GM18505 (cell line): Measurements from ENCODE around the gene LAMC2.
"Not testable (repeated sequence)": the region's sequence is repeated elsewhere in the genome, so short reads cannot be mapped to it uniquely, and the experiment has no call there.

Experiments used
- ATAC-seq: cut with Tn5 transposase; IDR thresholded peaks from one replicate; pipeline ENCODE4 v1.9.1; 2021; ENCODE audit not compliant: unreplicated experiment
- POLR2A ChIP-seq: IDR thresholded peaks from 4 replicates; pipeline ENCODE4 v1.6.1; 2011; ENCODE audit warnings: borderline replicate concordance; ENCODE audit not compliant: insufficient read depth, insufficient read length; ENCODE audit errors: extremely low read depth

Gene LAMC2

DNA sequence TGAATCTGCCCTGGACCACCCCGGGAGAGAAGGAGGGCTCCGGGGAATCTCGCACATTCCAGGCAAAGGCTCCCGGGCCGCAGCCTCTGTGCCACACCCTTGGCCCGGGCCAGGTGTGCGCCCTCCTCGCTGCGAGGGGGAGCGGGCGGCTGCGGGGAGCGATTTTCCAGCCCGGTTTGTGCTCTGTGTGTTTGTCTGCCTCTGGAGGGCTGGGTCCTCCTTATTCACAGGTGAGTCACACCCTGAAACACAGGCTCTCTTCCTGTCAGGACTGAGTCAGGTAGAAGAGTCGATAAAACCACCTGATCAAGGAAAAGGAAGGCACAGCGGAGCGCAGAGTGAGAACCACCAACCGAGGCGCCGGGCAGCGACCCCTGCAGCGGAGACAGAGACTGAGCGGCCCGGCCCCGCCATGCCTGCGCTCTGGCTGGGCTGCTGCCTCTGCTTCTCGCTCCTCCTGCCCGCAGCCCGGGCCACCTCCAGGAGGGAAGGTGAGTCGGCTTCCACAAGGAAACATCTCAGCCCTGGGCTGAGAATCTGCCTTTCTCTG is at the start of gene LAMC2:
TSS of gene LAMC2 (plus strand) at position 324 of the 550 bp plus-strand sequence. CDS start at position 413, 89 bp downstream.
- no peak for ATAC-seq
- no peak for TF ChIP-seq POLR2A

DNA sequence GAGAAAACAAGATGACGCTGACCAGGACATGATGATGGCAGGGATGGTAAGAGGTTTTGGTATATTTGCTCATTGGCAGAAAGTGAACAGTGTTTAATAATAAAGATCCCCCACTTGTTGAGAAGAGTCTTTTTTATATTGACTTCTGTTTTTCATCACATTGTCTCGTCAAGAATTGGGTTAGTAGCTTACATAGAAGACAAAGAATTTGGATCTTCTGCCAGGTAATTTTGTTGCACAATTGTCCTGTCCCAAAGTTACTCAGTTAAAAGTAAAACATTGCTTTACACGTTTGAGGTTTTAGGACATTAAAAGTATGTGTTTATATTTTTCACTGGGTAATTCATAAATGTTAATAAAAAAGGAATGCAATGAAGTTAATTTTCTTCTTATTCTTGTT is 48.3 kb upstream of the LAMC2 start:
- no peak for ATAC-seq
- no peak for TF ChIP-seq POLR2A

DNA sequence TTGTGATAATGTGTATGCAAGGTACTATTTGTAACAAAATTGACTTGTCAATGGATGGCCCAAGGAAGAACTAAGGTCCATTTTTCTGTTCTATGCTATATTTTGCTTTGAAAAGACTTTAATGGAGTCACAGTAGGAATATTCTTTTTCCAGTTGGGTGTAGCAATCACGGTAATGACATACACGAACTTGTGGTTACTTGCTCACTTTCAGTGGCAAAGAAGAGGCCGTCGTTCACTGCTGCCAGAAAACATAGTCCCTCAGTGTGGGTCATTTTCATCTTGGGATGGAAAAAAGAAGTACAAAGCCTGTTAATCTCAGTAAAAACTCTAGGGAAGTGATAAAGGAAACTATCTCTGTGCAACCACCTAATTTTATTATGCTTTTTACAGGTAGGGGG is 47.8 kb upstream of the LAMC2 start:
- TF ChIP-seq POLR2A: no peak

DNA sequence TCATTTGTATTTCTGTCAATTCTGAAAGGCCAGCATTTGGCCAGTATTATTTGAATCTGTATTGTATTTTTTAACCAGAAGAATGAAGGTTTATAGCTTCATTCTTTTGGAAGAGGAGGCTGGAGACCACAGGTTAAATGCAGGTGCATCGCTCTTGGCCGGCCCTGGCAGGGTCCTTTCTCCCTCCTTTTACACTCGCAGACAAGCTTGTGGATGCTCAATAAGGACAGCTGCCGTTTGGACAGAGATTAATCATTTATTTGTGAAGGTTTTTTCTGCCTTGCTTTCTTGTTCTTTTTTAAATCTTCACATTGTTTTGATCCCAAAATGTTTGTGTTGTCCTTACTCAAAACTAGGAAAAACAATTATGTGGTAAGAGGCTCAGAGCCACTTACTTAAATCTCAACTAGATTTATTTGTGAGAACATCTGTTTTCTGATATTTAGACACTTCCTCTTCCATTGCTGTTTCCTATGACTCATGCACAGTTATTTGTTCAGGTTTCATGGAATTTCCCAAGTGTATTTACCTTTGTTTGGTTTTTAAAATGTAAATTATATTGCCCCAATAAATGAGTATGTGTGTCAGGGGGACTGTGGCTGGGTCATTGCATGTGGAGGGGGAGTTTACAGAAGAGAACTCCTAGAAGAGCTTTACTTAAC is 46.7 kb upstream of the LAMC2 start:
- TF ChIP-seq POLR2A: no peak
- no peak for ATAC-seq

More for the DNA sequence above, 47.8 kb upstream of the LAMC2 start:
- ATAC-seq: no peak

DNA sequence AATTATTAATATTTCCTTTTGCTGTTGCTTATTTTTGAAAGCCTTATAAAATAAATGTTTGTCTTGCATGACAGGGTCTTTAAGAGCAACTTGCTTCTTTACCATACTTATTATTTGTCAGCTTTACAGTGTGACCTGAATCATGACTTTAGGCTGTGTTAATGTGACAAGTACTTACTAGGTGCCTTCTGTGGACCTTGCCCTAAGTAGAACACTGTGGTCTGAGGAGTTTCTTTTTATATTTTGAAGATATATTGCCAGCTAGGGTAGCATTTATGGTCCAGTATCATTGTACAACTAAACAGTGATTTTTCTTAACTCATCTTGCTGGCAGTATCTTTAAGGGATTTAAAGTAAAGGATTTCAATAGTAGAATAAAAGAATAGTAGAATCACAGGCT is 45.4 kb upstream of the LAMC2 start:
- ATAC-seq: no peak
- TF ChIP-seq POLR2A: no peak

DNA sequence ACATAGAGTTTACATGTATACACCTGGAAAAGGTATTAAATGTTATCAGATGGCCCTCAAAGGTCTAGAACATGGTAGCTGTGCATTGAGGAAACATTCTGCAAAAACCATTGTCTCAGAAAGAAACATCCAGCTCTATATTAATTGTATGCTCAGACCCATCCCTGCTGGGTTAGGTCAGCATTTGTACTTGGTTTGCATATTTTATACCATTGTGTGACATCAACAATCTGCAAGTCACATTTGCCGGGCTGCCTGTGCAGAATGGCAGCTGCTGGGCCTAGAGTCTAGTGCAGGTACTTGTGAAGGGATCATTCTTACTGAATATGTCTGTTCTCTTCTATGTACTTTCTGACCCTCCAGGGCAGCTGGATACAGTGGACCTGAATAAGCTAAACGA is 43.9 kb upstream of the LAMC2 start:
- no peak for TF ChIP-seq POLR2A
- ATAC-seq: no peak

DNA sequence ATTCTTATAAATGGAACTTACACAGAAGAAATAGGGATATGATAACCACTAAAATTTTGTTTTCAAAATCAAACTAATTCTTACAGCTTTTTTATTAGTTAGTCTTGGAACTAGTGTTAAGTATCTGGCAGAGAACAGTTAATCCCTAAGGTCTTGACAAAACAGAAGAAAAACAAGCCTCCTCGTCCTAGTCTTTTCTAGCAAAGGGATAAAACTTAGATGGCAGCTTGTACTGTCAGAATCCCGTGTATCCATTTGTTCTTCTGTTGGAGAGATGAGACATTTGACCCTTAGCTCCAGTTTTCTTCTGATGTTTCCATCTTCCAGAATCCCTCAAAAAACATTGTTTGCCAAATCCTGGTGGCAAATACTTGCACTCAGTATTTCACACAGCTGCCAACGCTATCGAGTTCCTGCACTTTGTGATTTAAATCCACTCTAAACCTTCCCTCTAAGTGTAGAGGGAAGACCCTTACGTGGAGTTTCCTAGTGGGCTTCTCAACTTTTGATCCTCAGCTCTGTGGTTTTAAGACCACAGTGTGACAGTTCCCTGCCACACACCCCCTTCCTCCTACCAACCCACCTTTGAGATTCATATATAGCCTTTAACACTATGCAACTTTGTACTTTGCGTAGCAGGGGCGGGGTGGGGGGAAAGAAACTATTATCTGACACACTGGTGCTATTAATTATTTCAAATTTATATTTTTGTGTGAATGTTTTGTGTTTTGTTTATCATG is 42.3 kb upstream of the LAMC2 start:
- no peak for ATAC-seq
- TF ChIP-seq POLR2A: no peak

DNA sequence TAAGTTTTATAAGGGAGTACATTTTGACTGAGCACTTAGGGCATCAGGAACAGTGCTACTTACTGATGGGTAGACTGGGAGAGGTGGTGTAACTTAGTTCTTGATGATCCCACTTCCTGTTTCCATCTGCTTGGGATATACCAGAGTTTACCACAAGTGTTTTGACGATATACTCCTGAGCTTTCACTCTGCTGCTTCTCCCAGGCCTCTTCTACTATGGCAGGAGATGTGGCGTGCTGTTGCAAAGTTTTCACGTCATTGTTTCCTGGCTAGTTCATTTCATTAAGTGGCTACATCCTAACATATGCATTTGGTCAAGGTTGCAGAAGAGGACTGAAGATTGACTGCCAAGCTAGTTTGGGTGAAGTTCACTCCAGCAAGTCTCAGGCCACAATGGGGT is 41.3 kb upstream of the LAMC2 start:
- no peak for TF ChIP-seq POLR2A

DNA sequence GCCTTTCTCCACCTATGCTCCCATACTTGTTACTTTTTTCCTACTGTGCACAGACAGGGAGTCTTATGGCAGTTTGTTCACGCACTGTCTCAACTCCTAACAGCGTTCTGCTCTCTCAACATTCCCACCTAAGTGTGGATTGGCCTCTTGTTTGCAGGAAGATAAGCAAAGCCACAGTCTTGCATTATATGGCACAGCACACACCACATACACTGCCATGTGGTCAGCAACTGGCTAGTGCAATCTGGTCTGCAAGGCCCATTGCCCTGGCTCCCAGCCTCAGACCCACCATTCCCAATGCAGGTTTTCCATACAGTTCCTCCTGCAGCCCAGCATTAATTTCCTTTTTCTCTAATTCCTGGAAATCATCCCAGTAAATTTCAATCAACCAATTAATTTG is 38.3 kb upstream of the LAMC2 start:
- ATAC-seq: no peak
- TF ChIP-seq POLR2A: no peak

More for the DNA sequence above, 41.3 kb upstream of the LAMC2 start:
- ATAC-seq: no peak

DNA sequence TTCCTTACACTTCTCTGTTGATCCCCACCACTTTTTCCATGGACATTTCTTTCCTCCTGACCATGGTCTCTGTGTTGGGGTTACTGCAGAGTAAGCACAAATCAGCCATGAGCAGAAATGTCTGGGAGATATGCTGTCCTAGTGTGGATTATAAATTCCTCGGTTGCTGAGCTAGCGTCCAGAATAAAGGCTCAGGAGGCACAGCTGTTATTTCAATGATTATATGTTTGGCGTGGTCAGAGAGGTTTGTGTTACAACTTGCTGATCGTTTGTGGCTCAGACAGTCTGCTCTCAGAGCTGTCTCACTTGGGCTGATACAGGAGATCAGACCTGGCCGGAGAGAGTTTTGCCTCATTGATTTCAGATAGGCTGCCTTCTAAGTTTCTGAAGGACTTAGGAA is 37.5 kb upstream of the LAMC2 start:
- ATAC-seq: no peak
- no peak for TF ChIP-seq POLR2A

DNA sequence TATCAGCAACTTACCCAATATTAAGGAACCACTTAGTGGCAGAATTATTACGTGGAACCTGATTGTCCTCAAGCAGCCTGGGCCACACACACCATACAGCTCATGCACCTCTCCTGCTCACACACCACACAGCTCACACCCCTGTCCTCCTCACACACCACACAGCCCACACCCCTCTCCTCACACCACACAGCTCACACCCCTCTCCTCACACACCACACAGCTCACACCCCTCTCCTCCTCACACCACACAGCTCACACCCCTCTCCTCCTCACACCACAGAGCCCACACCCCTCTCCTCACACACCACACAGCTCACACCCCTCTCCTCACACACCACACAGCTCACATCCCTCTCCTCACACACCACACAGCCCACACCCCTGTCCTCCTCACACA is 36.8 kb upstream of the LAMC2 start:
- ATAC-seq: no peak
- no peak for TF ChIP-seq POLR2A

DNA sequence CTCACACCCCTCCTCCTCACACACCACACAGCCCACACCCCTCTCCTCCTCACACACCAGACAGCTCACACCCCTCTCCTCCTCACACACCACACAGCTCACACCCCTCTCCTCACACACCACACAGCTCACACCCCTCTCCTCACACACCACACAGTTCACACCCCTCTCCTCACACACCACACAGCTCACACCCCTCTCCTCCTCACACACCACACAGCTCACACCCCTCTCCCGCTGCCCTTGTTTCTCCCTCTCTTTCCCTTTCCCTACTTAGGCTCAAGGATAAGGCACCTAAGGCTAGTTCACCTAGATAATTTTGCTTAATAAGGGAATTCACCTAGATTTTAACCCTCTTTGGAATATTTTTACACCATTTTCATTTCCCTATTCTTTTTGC is 36.0 kb upstream of the LAMC2 start:
- not testable (repeated sequence) for ATAC-seq

DNA sequence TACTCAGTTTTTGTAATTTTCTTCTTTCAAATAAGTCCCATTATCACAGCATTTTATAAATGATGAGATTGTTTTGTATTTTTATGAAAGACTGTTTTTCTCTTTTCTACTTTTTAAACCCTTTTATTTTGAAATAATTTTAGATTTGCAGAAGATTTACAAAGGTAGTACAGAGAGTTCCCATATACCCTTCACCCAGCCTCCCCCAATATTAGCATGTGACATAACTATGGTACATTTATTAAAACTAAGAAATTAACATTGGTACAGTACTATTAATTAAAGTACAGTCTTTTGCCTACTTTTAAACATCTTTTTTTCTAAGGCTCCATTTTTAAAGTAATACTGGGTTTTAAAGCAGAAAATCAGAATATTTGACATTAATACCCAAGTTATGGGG is 35.6 kb upstream of the LAMC2 start:
- ATAC-seq: no peak
- TF ChIP-seq POLR2A: no peak

DNA sequence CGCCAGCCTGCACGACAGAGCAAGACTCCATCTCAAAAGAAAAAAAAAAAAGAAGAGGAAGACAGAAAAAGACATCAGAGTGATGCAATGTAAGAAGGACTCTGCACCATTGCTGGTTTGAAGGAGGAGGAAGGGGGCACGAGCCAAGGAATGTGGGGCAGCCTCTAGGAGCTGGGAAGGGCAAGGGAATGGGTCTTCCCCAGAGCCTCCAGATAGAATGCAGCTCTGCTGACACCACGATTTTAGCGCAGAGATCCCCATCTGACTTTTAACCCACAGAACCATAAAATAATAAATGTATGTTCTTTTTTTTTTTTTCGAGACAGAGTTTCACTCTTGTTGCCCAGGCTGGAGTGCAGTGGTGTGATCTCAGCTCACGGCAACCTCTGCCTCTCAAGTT is 33.9 kb upstream of the LAMC2 start:
- TF ChIP-seq POLR2A: no peak
- ATAC-seq: no peak
